Measurements from ENCODE around the gene CADM1. TPM values are rescaled to one million over a fixed set of nuclear protein-coding genes. Genes with fewer than 3 reads are reported as not detected.

The CADM1 gene
- total and polyA plus RNA-seq, 2 donors (not counting 3 experiments of a cell fraction or from before 2014, with no cell fraction given): 0.52 to 2.6 TPM

DNA sequence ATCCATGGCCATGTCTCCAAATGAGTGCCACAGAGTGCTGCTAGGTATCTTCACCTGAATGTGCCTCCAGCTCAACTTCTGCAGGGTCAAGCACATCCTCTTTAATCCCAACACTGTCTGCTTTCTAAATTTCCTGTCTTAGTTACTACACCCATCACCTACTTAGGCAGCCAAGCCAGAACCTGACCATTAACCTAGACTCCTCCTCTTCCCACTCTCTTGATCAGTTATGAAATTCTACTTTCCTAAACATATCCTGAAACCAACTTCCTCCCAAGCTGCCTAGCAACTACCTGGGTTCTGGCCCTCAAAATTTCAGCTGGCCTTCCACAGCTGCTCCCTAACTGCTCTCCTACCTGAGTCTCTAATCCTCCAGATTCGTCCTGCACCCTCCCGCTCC lies 22.7 kb downstream of the CADM1 start:
- Histone ChIP-seq H3K36me3 (ENCODE audit: control insufficient read depth in 2 of 2, extremely low read depth in 1 of 2, insufficient read depth in 2 of 2, low read length in 2 of 2) (no peaks in the 10 kb centered on the region), H3K79me2 (ENCODE audit: control insufficient read depth, insufficient read depth, low read length) (no peaks in the 10 kb centered on the region), H3K9me3 (replicated peaks; ENCODE audit: control insufficient read depth, insufficient read depth, low read length) (no peaks in the 10 kb centered on the region), H3K27ac (ENCODE audit: insufficient read depth, low read depth, low read length) (no peak overlapping the region), H3K9ac (replicated peaks; ENCODE audit: extremely low read depth, insufficient read depth, low read length) (no peak overlapping the region), H2AFZ (ENCODE audit: low read depth, low read length) (no peak overlapping the region), H3K4me2 (ENCODE audit: insufficient read depth, low read length) (no peak overlapping the region), H3K4me1 (ENCODE audit: control insufficient read depth, extremely low read depth, insufficient read depth, low read length) (no peaks in the 10 kb centered on the region), H3K27me3 (ENCODE audit: control insufficient read depth in 2 of 2, insufficient read depth in 2 of 2, low read length in 2 of 2) (no peaks in the 10 kb centered on the region), H3K9me1 (replicated peaks; ENCODE audit: control insufficient read depth, extremely low read depth, insufficient read depth, low read length) (no peaks in the 10 kb centered on the region), H3K4me3 (replicated peaks in 1 of 3; ENCODE audit: insufficient read depth in 1 of 3, low read depth in 1 of 3, low read length in 3 of 3) (no peak overlapping the region), H4K20me1 (replicated peaks; ENCODE audit: control insufficient read depth, extremely low read depth, insufficient read depth, low read length) (no peaks in the 10 kb centered on the region)
- dilution Hi-C loops (cut with MboI; ENCODE audit: extremely low pct_ligation_motif_present, low sequenced_read_pairs) (no loop called here), intact Hi-C loops (cut with micrococcal nuclease) (no loop called here)
- BruUV-seq (replicated peaks): no TSS peak
- POLR2A ChIA-PET: no interaction called here
- DNase-seq (ENCODE audit: low read depth, low spot score) (no peak), FAIRE-seq (no peak)
- TF ChIP-seq, protein P1, sequence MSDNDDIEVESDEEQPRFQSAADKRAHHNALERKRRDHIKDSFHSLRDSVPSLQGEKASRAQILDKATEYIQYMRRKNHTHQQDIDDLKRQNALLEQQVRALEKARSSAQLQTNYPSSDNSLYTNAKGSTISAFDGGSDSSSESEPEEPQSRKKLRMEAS (IDR thresholded peaks at IDR 0.05; ENCODE audit: insufficient read depth, insufficient read length): no peak
- TF ChIP-seq GATA2 (IDR thresholded peaks at IDR 0.05; ENCODE audit: insufficient read depth, insufficient read length, low read depth, low read length): no peak
- TF ChIP-seq MYC (IDR thresholded peaks at IDR 0.05; ENCODE audit: low read depth, low read length): no peak
- TF ChIP-seq, protein P2, sequence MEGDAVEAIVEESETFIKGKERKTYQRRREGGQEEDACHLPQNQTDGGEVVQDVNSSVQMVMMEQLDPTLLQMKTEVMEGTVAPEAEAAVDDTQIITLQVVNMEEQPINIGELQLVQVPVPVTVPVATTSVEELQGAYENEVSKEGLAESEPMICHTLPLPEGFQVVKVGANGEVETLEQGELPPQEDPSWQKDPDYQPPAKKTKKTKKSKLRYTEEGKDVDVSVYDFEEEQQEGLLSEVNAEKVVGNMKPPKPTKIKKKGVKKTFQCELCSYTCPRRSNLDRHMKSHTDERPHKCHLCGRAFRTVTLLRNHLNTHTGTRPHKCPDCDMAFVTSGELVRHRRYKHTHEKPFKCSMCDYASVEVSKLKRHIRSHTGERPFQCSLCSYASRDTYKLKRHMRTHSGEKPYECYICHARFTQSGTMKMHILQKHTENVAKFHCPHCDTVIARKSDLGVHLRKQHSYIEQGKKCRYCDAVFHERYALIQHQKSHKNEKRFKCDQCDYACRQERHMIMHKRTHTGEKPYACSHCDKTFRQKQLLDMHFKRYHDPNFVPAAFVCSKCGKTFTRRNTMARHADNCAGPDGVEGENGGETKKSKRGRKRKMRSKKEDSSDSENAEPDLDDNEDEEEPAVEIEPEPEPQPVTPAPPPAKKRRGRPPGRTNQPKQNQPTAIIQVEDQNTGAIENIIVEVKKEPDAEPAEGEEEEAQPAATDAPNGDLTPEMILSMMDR (IDR thresholded peaks at IDR 0.05; ENCODE audit: extremely low read depth in 1 of 2, insufficient read depth in 1 of 2, low read depth in 1 of 2, low read length in 2 of 2): no peak
- no peak for TF ChIP-seq POLR2A (IDR thresholded peaks at IDR 0.05; ENCODE audit: low read depth, low read length)
- no peak for TF ChIP-seq FOS (IDR thresholded peaks at IDR 0.05; ENCODE audit: borderline replicate concordance, insufficient read depth, low read length)
- no peak for TF ChIP-seq POLR2AphosphoS5 (IDR thresholded peaks at IDR 0.05; ENCODE audit: insufficient read depth, low read depth, low read length)
- TF ChIP-seq JUN (IDR thresholded peaks at IDR 0.05; ENCODE audit: borderline replicate concordance, insufficient read depth, insufficient read length, low read depth): no peak
- CTCF ChIA-PET: no interaction called here
